WTC11 (cell line): Measurements from ENCODE around the gene ADAMTS19. TPM values are rescaled to one million over a fixed set of nuclear protein-coding genes. Genes with fewer than 3 reads are reported as not detected.
A peak's percentile ranks its signal among the peaks of the same experiment; 100 is the strongest.

Experiments
- ATAC-seq: fragments of 200-7000 bp; cut with Tn5 transposase; 2 replicates; pipeline ENCODE4 v1.10.0; 2021; ENCODE audit warnings: mild to moderate bottlenecking, moderate library complexity
- CTCF ChIA-PET: fragments of 300-600 bp; sonication (Branson Sonifier 250); formaldehyde crosslinking; loops from one replicate; lab custom pipeline; 2021; ENCODE audit warnings: antibody characterized with exemption; lab: Charles Lee
- POLR2A ChIA-PET: fragments of 350-600 bp; sonication (Branson Sonifier 250); formaldehyde crosslinking; loops from one replicate; lab custom pipeline; 2021; ENCODE audit warnings: antibody characterized with exemption; lab: Charles Lee
- DNase-seq: peaks from one replicate; pipeline ENCODE4 v3.0.0; 2021; ENCODE audit warnings: low spot score
- H3K27ac Mint-ChIP-seq: 2 replicates; pipeline ENCODE4 v1.8.0; 2021; ENCODE audit warnings: mixed read lengths
- H3K27me3 Mint-ChIP-seq: 2 replicates; pipeline ENCODE4 v1.8.0; 2021; ENCODE audit warnings: low read depth, mild to moderate bottlenecking, moderate library complexity, mixed read lengths
- H3K36me3 Mint-ChIP-seq: 2 replicates; pipeline ENCODE4 v1.8.0; 2021; ENCODE audit warnings: mixed read lengths
- H3K4me1 Mint-ChIP-seq: 2 replicates; pipeline ENCODE4 v1.8.0; 2022; ENCODE audit warnings: mixed read lengths
- H3K4me3 Mint-ChIP-seq: 2 replicates; pipeline ENCODE4 v1.8.0; 2021; ENCODE audit warnings: mild to moderate bottlenecking, moderate library complexity, mixed read lengths
- H3K9me3 Mint-ChIP-seq: 2 replicates; pipeline ENCODE4 v1.8.0; 2021; ENCODE audit warnings: mixed read lengths
- ELF4 ChIP-seq: sonication (generic); formaldehyde crosslinking; IDR thresholded peaks from 2 replicates; pipeline ENCODE4 v1.8.1; 2022; ENCODE audit warnings: low read depth, mild to moderate bottlenecking, moderate library complexity, missing genetic modification reagents
- FOXK1 ChIP-seq: sonication (generic); formaldehyde crosslinking; IDR thresholded peaks from 2 replicates; pipeline ENCODE4 v1.8.0; 2022; ENCODE audit warnings: mild to moderate bottlenecking, moderate library complexity, missing genetic modification reagents
- KAT7 ChIP-seq: sonication (generic); formaldehyde crosslinking; IDR thresholded peaks from 2 replicates; pipeline ENCODE4 v1.8.1; 2023; ENCODE audit warnings: missing genetic modification reagents, mild to moderate bottlenecking, borderline replicate concordance
- MXD4 ChIP-seq: fragments of 250-450 bp; sonication (Bioruptor Pico); IDR thresholded peaks from 2 replicates; pipeline ENCODE4 v1.8.0; 2021; ENCODE audit warnings: mild to moderate bottlenecking, moderate library complexity, borderline replicate concordance
- NFE2L1 ChIP-seq: sonication (generic); formaldehyde crosslinking; IDR thresholded peaks from 2 replicates; pipeline ENCODE4 v1.8.1; 2023; ENCODE audit warnings: missing genetic modification reagents
- NR3C1 ChIP-seq: sonication (generic); formaldehyde crosslinking; conservative IDR thresholded peaks from 2 replicates; pipeline ENCODE4 v1.8.1; 2023; ENCODE audit warnings: low read depth, mild to moderate bottlenecking, missing genetic modification reagents
- PRRX2 ChIP-seq: fragments of 250-450 bp; sonication (Bioruptor Pico); IDR thresholded peaks from 2 replicates; pipeline ENCODE4 v1.8.0; 2021; ENCODE audit warnings: mild to moderate bottlenecking
- SMAD3 ChIP-seq: sonication (generic); formaldehyde crosslinking; IDR thresholded peaks from 2 replicates; pipeline ENCODE4 v1.8.0; 2022; ENCODE audit warnings: missing genetic modification reagents, mild to moderate bottlenecking, borderline replicate concordance
- ZNF121 ChIP-seq: sonication (generic); formaldehyde crosslinking; IDR thresholded peaks from 2 replicates; pipeline ENCODE4 v1.8.0; 2023; ENCODE audit warnings: missing genetic modification reagents
- ZNF219 ChIP-seq: sonication (generic); formaldehyde crosslinking; IDR thresholded peaks from 2 replicates; pipeline ENCODE4 v1.8.0; 2023; ENCODE audit warnings: missing genetic modification reagents, mild to moderate bottlenecking, borderline replicate concordance
- ZNF416 ChIP-seq: fragments of 250-450 bp; sonication (Bioruptor Pico); IDR thresholded peaks from 2 replicates; pipeline ENCODE4 v1.9.0; 2021; ENCODE audit warnings: mild to moderate bottlenecking, inconsistent platforms
- total RNA-seq: library from RNA; stranded (reverse); gene quantifications from 3 replicates; pipeline ENCODE4 v1.2.3, GENCODE V29; 2021
- TF ChIP-seq, protein P1 (sequence below): sonication (generic); formaldehyde crosslinking; IDR thresholded peaks from 2 replicates; pipeline ENCODE4 v1.8.1; 2023; ENCODE audit warnings: mild to moderate bottlenecking, missing genetic modification reagents
- TF ChIP-seq, protein P2 (sequence below): sonication (generic); formaldehyde crosslinking; IDR thresholded peaks from 2 replicates; pipeline ENCODE4 v1.8.0; 2022; ENCODE audit warnings: mild to moderate bottlenecking, missing genetic modification reagents
- TF ChIP-seq, protein P3 (sequence below): sonication (generic); formaldehyde crosslinking; conservative IDR thresholded peaks from 2 replicates; pipeline ENCODE4 v1.8.1; 2022; ENCODE audit warnings: mild to moderate bottlenecking, missing genetic modification reagents
- TF ChIP-seq, protein P4 (sequence below): sonication (generic); formaldehyde crosslinking; IDR thresholded peaks from 2 replicates; pipeline ENCODE4 v1.8.1; 2023; ENCODE audit warnings: mild to moderate bottlenecking, missing genetic modification reagents, moderate library complexity
- TF ChIP-seq, protein P5 (sequence below): sonication (generic); formaldehyde crosslinking; IDR thresholded peaks from 2 replicates; pipeline ENCODE4 v1.8.0; 2023; ENCODE audit warnings: missing genetic modification reagents, mild to moderate bottlenecking, borderline replicate concordance
- TF ChIP-seq, protein P6 (sequence below): sonication (generic); formaldehyde crosslinking; IDR thresholded peaks from 2 replicates; pipeline ENCODE4 v1.8.0; 2022; ENCODE audit warnings: mild to moderate bottlenecking, missing genetic modification reagents
- TF ChIP-seq, protein P7 (sequence below): sonication (generic); formaldehyde crosslinking; IDR thresholded peaks from 2 replicates; pipeline ENCODE4 v1.8.0; 2023; ENCODE audit warnings: missing genetic modification reagents
- TF ChIP-seq, protein P8 (sequence below): fragments of 250-450 bp; sonication (Bioruptor Pico); IDR thresholded peaks from 2 replicates; pipeline ENCODE4 v1.9.0; 2021; ENCODE audit warnings: mild to moderate bottlenecking, borderline replicate concordance

Gene ADAMTS19
- total RNA-seq, 1 experiment from 2014 or later = 28.0 TPM

DNA sequence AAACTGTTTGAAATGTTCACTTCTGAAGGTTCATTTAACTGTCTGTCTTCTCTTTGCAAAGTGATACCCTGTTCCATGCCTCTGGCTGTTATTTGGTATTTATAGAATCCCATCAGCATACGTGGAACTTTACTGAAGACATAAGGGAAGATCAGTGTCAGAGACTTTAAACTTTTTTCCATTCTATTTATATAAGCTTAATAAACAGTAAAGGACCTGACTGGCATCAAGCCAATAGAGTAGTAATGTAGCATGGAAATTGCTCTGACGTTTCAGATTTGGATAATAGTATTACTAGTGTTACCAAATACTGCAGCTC, 192.9 kb downstream of the ADAMTS19 start (continued):
- TF ChIP-seq ZNF121 = no peak
- TF ChIP-seq, protein P1, sequence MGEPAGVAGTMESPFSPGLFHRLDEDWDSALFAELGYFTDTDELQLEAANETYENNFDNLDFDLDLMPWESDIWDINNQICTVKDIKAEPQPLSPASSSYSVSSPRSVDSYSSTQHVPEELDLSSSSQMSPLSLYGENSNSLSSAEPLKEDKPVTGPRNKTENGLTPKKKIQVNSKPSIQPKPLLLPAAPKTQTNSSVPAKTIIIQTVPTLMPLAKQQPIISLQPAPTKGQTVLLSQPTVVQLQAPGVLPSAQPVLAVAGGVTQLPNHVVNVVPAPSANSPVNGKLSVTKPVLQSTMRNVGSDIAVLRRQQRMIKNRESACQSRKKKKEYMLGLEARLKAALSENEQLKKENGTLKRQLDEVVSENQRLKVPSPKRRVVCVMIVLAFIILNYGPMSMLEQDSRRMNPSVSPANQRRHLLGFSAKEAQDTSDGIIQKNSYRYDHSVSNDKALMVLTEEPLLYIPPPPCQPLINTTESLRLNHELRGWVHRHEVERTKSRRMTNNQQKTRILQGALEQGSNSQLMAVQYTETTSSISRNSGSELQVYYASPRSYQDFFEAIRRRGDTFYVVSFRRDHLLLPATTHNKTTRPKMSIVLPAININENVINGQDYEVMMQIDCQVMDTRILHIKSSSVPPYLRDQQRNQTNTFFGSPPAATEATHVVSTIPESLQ (CRISPR knock-in tag) = no peak
- TF ChIP-seq, protein P2, sequence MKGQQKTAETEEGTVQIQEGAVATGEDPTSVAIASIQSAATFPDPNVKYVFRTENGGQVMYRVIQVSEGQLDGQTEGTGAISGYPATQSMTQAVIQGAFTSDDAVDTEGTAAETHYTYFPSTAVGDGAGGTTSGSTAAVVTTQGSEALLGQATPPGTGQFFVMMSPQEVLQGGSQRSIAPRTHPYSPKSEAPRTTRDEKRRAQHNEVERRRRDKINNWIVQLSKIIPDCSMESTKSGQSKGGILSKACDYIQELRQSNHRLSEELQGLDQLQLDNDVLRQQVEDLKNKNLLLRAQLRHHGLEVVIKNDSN (CRISPR knock-in tag) = no peak

DNA sequence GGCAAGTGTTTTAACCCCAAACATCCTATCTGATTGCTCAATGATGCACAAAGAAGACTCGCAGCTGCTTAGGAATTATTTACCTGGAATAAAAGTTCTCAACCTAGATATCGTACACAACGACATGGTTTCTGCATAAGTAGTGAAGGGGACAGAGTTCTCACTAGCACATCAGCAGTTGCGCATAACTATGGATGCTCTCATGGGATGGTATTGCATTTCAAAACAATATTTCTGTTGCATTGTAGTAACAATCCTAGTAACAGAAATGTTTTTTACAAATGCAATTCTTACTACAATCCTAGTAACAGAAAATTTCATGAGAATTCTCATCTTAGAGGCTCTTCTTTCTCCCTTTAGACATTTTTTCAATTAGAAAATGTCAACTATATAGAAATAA, 193.3 kb downstream of the ADAMTS19 start:
- CTCF ChIA-PET = no interaction called here
- Mint-ChIP-seq H3K4me1 (peaks cover 9% of the 10 kb centered on the region), H3K27ac (no peak overlapping the region), H3K4me3 (no peak overlapping the region), H3K36me3 (peaks cover 15% of the 10 kb centered on the region), H3K27me3 (no peaks in the 10 kb centered on the region), H3K9me3 (no peaks in the 10 kb centered on the region)
- POLR2A ChIA-PET = no interaction called here
- DNase-seq (no peak), ATAC-seq (no peak)
- TF ChIP-seq FOXK1 (CRISPR knock-in tag) (no peak), PRRX2 (CRISPR knock-in tag) (no peak), SMAD3 (CRISPR knock-in tag) (no peak), KAT7 (CRISPR knock-in tag) (no peak)
- TF ChIP-seq, protein P3, sequence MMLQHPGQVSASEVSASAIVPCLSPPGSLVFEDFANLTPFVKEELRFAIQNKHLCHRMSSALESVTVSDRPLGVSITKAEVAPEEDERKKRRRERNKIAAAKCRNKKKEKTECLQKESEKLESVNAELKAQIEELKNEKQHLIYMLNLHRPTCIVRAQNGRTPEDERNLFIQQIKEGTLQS (CRISPR knock-in tag) = no peak
- TF ChIP-seq, protein P4, sequence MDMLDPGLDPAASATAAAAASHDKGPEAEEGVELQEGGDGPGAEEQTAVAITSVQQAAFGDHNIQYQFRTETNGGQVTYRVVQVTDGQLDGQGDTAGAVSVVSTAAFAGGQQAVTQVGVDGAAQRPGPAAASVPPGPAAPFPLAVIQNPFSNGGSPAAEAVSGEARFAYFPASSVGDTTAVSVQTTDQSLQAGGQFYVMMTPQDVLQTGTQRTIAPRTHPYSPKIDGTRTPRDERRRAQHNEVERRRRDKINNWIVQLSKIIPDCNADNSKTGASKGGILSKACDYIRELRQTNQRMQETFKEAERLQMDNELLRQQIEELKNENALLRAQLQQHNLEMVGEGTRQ (CRISPR knock-in tag) = no peak
- TF ChIP-seq, protein P5, sequence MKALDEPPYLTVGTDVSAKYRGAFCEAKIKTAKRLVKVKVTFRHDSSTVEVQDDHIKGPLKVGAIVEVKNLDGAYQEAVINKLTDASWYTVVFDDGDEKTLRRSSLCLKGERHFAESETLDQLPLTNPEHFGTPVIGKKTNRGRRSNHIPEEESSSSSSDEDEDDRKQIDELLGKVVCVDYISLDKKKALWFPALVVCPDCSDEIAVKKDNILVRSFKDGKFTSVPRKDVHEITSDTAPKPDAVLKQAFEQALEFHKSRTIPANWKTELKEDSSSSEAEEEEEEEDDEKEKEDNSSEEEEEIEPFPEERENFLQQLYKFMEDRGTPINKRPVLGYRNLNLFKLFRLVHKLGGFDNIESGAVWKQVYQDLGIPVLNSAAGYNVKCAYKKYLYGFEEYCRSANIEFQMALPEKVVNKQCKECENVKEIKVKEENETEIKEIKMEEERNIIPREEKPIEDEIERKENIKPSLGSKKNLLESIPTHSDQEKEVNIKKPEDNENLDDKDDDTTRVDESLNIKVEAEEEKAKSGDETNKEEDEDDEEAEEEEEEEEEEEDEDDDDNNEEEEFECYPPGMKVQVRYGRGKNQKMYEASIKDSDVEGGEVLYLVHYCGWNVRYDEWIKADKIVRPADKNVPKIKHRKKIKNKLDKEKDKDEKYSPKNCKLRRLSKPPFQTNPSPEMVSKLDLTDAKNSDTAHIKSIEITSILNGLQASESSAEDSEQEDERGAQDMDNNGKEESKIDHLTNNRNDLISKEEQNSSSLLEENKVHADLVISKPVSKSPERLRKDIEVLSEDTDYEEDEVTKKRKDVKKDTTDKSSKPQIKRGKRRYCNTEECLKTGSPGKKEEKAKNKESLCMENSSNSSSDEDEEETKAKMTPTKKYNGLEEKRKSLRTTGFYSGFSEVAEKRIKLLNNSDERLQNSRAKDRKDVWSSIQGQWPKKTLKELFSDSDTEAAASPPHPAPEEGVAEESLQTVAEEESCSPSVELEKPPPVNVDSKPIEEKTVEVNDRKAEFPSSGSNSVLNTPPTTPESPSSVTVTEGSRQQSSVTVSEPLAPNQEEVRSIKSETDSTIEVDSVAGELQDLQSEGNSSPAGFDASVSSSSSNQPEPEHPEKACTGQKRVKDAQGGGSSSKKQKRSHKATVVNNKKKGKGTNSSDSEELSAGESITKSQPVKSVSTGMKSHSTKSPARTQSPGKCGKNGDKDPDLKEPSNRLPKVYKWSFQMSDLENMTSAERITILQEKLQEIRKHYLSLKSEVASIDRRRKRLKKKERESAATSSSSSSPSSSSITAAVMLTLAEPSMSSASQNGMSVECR (CRISPR knock-in tag) = no peak

DNA sequence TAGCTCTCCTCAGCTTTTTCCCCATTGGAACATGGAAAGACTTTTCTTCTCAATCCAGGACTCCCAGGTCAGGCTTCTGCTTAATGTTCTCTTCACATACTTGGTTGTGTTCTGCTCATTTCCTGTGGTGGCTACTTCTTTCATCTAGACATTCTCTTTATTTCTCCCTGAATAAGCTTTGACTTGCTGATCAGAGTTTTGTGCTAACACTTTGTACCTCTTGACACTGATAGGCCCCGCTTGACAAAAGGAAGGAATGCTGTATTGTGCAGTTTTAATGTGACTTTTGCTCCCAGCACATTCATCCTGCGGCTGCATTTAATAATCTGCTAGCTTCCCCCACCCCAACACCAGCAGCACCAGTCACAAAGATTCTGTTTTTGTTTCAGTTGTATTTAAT, 196.9 kb downstream of the ADAMTS19 start:
- CTCF ChIA-PET = interaction anchor here (1.4 kb wide), 1 partner anchor 105 kb away, joined by 3 read pairs; no protein-coding TSS in a partner anchor
- ATAC-seq (peak; percentile 64), DNase-seq (no peak)
- Mint-ChIP-seq H3K4me1 (peaks cover 9% of the 10 kb centered on the region), H3K36me3 (peaks cover 6% of the 10 kb centered on the region), H3K27me3 (no peaks in the 10 kb centered on the region), H3K27ac (no peak overlapping the region), H3K9me3 (no peaks in the 10 kb centered on the region), H3K4me3 (no peak overlapping the region)
- POLR2A ChIA-PET = no interaction called here
- TF ChIP-seq ZNF416 (CRISPR knock-in tag) (no peak), NFE2L1 (no peak), ELF4 (no peak), NR3C1 (CRISPR knock-in tag) (no peak), MXD4 (CRISPR knock-in tag) (no peak), ZNF219 (CRISPR knock-in tag) (no peak)
- TF ChIP-seq, protein P6, sequence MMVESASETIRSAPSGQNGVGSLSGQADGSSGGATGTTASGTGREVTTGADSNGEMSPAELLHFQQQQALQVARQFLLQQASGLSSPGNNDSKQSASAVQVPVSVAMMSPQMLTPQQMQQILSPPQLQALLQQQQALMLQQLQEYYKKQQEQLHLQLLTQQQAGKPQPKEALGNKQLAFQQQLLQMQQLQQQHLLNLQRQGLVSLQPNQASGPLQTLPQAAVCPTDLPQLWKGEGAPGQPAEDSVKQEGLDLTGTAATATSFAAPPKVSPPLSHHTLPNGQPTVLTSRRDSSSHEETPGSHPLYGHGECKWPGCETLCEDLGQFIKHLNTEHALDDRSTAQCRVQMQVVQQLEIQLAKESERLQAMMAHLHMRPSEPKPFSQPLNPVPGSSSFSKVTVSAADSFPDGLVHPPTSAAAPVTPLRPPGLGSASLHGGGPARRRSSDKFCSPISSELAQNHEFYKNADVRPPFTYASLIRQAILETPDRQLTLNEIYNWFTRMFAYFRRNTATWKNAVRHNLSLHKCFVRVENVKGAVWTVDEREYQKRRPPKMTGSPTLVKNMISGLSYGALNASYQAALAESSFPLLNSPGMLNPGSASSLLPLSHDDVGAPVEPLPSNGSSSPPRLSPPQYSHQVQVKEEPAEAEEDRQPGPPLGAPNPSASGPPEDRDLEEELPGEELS = no peak
- TF ChIP-seq, protein P7, sequence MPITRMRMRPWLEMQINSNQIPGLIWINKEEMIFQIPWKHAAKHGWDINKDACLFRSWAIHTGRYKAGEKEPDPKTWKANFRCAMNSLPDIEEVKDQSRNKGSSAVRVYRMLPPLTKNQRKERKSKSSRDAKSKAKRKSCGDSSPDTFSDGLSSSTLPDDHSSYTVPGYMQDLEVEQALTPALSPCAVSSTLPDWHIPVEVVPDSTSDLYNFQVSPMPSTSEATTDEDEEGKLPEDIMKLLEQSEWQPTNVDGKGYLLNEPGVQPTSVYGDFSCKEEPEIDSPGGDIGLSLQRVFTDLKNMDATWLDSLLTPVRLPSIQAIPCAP = no peak
- TF ChIP-seq, protein P8, sequence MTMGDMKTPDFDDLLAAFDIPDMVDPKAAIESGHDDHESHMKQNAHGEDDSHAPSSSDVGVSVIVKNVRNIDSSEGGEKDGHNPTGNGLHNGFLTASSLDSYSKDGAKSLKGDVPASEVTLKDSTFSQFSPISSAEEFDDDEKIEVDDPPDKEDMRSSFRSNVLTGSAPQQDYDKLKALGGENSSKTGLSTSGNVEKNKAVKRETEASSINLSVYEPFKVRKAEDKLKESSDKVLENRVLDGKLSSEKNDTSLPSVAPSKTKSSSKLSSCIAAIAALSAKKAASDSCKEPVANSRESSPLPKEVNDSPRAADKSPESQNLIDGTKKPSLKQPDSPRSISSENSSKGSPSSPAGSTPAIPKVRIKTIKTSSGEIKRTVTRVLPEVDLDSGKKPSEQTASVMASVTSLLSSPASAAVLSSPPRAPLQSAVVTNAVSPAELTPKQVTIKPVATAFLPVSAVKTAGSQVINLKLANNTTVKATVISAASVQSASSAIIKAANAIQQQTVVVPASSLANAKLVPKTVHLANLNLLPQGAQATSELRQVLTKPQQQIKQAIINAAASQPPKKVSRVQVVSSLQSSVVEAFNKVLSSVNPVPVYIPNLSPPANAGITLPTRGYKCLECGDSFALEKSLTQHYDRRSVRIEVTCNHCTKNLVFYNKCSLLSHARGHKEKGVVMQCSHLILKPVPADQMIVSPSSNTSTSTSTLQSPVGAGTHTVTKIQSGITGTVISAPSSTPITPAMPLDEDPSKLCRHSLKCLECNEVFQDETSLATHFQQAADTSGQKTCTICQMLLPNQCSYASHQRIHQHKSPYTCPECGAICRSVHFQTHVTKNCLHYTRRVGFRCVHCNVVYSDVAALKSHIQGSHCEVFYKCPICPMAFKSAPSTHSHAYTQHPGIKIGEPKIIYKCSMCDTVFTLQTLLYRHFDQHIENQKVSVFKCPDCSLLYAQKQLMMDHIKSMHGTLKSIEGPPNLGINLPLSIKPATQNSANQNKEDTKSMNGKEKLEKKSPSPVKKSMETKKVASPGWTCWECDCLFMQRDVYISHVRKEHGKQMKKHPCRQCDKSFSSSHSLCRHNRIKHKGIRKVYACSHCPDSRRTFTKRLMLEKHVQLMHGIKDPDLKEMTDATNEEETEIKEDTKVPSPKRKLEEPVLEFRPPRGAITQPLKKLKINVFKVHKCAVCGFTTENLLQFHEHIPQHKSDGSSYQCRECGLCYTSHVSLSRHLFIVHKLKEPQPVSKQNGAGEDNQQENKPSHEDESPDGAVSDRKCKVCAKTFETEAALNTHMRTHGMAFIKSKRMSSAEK = no peak
